UCSD-AML1 (cell line): ENCODE results near the gene CD9.
"Not testable (repeated sequence)": the region's sequence is repeated elsewhere in the genome, so short reads cannot be mapped to it uniquely, and the experiment has no call there.

ENCODE experiments used
- DNase-seq: peaks from one replicate; lab custom pipeline; 2025; ENCODE audit not compliant: unreplicated experiment; lab: John Stamatoyannopoulos, UW

CD9 gene

DNA sequence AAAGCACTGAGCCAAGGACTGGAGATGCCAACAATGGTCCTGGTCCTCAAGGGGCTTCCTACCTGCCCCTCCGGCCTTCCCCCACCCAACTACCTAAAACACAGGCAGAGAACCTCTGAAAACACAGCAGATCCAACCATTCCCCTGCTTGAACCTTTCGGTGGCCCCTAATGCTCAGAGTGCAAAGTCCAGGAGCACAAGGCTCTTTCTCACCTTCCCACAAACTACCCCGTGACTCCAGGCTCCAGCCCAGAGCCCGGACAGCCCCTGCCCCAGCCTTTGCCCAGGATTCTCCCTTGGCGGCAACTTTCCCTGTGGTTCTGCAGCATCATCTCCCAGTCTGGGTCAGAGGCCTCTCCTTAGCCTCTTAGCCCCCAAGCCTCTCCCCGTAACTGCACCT is 1.6 kb upstream of the CD9 start:
- DNase-seq: no peak

DNA sequence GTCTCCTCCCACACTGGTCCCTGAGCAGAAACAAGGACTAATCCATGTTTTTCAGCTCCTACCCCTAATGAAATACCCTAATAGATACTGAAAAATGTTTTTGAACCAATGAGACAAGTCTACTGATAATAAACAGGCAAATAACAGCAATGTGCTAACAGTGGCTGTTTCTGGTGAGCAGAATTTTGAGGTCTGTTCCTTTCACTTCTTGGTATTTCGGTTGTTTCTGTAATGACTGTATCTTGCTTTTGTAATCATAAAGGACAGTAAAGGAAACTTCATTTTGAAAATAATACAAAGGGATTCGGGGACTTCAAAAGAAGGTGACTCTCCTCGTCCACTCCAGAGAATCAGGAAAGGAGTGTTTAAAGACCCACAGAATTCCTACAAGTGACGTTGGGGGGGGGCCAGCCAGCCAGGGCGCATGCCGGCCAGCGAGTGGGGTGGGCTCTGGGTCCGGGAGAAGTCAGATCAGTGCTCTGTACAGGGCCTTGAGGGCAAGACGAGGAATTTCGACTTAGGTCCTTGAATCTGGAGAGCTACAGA is 1.1 kb upstream of the CD9 start:
- DNase-seq: no peak

DNA sequence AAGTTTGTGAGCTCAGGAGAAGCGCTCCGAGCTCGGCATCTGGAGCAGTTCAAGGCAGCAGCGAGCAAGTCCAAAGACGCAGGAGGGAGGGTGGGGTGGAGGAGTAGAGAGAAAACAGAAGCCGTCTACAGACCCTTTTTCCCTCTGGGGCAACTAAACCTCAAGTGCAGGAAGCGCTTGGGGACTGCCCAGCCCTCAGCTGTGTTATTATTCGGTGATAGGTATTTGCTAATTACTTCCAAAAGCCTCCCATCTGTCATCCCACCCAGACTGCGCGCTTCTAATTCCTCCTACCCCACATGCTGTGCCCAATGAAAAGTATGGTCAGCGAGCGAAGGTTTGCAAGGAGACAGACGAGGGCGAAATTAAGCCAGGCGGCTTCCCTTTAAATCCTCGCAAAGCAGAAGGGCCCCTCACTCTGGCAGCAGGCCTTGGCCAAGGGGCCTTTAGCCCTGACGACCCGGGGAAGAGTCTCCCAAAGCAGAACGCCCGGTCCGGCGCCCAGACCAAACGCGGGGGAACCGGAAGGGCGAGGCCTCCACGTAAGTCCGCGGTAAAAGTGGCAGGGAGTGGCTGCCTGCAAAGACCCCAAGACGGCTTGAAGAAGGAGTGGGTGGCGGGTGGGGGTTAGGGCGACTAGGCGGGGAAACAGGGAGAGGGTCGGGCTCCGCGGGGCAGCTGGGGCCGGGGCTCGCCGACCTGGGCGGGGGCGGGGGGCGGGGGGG is 507 bp upstream of the CD9 start:
- DNase-seq: no peak

DNA sequence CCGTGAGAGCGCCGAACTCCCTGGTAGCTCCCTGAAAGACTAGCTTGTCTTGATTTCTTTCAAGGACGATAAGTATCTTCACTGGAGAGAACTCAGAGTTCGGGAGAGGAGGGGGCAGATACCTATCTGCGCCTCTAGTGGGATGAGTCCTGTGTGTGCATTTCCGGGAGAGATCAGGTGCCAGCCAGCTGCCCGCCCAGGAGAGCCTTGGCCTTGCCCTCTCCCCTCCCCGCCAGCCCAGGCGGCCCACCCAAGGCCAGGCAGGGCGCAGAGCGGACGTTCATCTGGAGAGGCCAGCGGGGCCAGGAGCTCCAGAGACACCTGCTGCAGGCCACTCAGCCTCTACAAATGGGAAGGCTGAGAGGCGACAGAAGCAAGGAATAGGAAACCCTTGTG is 1.0 kb downstream of the CD9 start:
- DNase-seq: no peak

DNA sequence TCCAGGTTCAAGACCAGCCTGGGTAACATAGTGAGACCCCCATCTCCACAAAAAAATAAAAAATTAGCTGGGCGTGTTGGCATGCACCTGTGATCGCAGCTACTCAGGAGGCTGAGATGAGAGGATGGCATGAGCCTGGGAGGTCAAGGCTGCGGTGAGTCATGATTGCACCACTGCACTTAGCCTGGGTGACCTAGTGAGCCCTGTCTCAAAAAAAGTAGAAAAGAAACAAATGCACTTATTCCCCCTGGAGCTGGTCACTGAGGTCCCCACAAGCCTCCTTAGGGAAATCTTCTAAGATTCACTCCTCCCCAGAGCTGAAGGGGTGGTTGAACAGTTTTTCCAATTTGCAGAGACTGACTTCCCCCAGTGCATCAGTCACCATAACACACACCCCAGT is 1.6 kb downstream of the CD9 start:
- no peak for DNase-seq

DNA sequence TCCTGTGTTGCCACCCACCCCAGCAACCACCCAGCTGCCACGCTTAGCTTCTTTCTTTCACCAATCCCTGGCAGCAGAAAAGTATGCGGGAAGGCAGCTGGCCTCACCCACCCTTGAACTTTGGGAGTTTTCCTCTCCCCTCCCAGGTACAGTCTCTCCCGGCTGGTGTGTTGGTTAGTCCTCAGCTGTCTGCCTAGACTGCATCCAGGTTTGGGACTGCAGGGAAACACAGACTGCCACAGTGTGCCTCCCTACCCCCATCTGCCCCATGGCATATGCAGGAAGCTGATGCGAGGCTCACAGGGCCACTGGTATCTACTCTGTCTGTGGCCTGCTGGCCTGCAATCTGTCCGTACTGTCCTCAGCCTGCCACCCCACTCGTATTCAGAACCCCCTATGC is 2.1 kb downstream of the CD9 start:
- DNase-seq: no peak

DNA sequence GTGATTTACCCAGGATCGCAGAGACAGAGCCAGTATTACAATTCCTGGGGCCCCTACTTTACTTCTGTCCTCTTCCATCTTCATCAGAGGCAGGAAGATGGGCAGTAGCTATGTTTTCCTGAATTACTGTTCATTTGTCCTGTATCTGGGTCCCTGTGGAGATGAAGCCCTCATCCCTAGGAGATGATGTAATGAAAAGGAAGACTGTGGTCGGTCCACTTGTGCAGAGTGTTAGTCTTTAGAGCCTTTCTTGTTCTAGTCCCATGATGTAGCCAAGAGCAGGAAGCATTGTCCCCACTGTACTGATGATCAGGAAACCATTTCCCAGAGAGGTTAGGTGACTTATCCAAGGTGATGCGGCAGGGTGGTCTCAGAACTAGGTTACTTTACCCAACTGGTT is 2.6 kb downstream of the CD9 start:
- no peak for DNase-seq

DNA sequence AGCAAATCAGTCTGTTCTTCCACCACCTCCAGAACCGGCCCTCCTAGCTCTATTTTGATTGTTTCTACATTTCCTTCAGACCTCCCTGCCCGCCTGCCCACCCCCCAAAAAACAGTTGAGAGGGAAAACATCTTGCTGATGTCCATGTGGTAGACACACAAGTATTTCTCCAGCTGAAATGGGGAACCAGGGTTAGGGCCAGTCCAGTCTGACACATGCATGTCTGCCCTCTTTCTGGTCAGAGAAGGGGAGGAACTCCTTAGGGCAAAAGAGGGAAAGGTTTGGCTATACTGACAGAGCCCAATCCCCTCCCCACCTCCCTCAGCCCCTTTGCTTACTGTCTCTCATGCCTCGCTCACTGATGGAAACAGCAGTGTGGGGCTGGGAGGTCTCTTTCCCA is 3.4 kb downstream of the CD9 start:
- DNase-seq: no peak

DNA sequence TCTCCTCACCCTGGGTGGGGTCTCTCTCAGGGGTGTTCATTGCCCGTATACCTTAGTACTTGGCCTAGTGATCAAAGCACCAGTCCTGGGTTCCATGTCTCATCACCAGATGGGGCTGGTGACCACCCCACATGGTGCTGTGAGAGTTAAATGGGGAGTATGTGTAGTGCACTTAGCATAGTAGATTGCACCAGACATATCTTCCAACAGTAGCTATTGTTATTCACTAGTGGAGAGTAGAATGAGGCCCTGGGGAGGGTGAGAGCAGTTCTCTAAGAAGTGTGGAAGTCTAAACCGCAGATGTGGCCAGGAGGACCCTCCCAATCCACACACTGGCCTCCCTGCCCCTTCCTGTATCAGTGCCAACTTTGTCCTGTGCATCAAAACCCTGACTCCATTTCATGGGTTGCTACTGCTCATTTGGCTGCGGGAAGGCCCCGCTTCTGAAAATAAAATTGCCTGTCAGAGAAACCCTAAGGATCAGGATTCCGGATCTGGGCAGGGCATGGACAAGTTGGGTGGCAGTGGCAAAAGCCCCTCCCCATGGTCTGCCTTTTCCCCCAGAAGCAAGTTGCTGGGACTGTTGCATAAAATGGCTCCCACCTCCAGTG is 4.4 kb downstream of the CD9 start:
- DNase-seq: peak; percentile 66

DNA sequence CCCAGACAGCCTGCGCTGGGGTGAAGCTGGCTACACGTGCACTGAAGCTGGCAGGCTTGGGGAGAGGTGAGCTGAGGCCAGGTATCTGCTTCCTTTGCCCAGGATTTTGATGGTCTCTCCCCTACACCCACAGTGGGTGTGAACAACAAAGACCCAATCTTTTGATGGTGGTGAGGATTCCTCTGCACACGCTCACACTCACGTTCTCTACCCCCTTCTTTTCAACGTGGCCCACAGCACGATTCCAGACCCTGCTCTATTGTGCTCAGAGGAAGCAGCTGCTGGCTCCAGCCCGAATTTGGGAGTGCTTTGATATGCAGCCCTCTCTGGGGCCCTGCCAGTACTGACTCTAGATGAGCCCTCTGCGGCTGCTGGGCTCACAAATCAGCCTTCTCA is 4.9 kb downstream of the CD9 start:
- DNase-seq: no peak

DNA sequence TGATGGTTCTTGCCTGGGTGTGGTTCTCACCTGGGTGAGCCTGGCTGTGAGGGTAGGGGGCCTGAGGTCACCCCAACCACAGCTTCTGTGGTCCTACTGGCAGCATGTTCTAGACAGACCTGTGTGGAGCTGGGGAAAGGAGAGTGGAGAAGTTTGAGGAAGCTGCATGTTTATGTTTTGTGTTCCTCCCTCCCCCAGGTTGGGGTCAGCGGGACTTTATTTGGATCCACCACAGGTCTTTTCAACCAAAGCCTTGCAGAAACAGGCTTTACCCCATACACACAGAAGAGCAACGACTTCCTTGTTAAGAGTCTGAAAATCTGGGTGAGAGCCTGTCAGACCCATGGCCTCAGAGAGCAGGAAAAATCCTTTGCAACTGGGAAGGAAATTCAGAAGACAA is 5.6 kb downstream of the CD9 start:
- no peak for DNase-seq

DNA sequence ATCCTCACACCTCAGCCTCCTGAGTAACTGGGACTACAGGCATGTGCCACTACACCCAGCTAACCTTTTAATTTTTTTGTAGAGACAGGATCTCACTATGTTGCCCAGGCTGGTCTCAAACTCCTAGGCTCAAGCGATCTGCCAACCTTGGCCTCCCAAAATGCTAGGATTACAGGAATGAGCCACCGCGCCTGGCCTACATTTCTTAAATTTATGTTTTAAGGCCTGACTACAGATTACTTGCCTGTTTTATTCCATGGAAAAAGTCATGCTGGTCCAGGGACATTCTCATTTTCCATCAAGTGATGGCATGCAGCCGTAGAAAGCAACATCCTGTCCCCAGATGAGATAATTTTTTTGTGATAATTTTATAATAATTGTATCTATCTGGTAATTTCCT is 6.1 kb downstream of the CD9 start:
- no peak for DNase-seq

DNA sequence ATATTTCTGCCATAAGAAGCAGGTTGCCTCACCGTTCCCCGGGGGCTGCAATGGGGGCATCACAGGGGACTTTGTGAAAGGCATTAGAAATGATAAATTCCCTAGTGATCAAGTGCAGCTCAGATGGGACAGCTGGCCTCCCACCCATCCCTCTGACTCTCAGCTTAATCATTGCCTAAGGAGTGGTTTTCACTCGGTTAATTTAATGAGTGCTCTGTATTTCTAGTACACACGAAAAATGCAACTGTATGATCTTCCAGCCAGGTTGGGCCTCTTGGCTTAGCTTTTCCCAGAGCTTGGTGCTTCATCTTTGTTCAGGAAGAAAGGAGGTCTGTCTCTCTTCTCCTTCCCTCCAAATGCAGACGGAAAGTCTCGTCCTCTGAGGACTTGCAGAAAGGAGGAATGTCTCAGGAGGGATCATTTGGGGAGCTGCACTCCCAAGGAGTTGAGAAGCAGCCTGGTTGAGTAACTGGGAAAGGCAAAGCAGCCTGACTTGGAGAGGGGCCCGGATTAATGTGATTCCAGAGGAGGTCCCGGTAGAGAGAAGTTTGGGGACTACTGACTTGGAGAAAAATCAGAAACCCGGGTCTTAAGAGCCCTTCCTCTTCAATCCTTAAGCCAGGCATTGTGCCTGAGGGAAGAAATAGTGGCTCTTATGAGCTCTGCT is 7.2 kb downstream of the CD9 start:
- no peak for DNase-seq

DNA sequence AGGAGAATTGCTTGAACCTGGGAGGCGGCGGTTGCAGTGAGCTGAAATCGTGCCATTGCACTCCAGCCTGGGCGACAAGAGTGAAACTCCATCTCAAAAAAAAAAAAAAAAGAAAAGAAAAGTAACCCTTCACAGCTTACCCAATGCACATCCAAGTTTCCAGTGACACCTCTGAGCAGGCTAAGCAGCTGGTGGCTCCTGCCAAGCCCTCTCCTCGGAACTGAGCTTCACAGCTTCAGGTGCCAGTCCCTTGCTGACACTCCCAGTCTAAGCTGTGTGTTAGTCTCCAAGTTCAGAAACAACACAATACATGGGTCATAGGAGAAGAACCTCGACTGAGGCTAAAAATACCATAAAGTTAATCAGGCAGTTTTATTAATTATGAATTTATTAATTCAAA is 7.9 kb downstream of the CD9 start:
- DNase-seq: no peak

DNA sequence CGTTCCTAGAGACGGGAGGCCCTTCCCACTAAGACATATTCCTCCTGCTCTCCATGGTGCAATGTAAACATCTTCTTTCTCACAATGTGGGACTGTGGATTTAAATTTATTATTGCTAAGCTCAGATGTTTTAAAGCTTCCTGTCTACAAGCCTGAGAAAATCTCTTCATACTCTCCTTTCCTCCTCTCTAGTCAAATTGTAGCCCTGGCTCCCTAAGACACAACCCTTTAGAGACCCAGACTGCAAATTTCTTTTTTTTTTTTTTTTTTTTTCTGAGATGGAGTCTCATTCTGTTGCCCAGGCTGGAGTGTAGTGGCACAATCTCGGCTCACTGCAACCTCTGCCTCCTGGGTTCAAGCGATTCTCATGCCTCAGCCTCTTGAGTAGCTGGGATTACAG is 9.2 kb downstream of the CD9 start:
- DNase-seq: not testable (repeated sequence)

DNA sequence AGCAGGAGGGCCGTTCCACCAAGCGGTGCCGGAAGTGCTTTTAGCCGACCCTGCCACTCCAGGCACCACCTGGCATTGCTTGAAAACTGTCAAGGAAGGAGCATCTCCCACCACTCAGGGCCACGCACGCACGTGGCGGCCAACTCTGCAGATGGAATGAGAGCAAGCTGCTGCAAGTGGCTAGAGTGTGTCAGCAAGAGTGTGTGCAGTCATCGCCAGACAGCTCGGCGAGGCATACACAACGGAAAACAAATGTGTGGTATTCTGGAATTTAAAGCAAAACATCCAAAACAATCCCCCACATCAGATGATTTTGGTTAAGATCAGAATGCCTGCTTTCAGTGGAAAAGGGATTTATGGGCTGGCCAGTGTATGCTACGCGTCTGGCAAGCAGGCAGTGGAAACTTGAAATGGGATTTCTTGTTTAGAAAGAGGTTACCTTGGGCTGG is 11.2 kb downstream of the CD9 start:
- no peak for DNase-seq

DNA sequence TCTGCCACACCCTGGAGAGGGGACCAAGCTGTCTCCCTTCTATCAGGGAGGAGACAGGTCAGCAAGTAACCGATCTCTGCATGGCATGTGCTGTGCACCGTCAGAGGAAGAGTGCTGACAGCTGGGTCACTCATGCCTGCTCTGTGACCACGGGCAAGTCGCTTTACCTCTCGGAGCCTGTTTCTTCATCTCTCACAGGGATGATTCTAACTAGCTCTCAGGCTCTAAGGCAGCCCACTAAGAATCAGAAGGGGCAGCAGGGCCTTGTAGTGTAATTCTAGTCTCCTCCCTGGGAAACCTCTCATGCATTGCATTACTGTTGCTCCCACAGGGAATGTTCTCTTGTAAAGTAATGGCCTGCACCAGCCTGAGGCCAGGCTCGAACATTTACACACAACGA is 11.9 kb downstream of the CD9 start:
- no peak for DNase-seq

DNA sequence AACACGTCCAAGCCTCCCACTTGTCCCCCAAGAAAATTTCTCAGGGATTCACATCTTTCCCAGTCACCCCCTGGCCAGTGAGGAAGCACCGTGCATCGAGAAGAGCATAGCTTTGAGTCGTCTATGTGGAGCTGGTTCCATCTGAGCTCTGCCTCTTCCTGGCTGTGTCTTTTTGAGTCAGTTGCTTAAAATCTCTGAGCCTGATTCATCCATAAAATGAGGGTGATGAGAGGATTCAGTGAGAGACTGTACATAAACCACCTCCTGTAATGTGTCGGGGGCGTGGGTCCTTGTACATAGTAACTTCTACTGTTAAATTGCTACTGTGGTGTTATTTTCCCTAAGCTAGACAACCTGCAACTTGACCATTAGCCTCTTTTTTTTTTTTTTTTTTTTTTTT is 13.8 kb downstream of the CD9 start:
- no peak for DNase-seq

DNA sequence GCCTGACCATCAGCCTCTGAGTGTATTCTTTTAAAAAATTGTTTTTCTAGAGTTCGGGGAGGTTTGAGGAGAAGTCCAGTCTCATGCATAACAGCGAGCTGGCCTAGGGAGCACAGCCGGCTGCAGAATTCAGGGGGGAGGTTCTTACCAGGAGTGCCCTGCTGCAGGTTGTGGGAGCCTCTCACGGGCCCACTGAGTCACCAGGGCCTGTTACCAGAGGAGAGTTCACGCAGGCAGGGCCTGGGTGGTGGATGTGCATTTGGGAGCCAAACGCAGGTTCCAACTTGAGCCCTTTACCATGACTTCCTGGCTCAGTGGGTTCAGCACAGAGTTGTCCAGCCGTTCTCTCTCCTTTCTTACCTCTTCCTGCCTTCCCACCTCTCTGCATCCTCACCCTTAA is 14.4 kb downstream of the CD9 start:
- no peak for DNase-seq

DNA sequence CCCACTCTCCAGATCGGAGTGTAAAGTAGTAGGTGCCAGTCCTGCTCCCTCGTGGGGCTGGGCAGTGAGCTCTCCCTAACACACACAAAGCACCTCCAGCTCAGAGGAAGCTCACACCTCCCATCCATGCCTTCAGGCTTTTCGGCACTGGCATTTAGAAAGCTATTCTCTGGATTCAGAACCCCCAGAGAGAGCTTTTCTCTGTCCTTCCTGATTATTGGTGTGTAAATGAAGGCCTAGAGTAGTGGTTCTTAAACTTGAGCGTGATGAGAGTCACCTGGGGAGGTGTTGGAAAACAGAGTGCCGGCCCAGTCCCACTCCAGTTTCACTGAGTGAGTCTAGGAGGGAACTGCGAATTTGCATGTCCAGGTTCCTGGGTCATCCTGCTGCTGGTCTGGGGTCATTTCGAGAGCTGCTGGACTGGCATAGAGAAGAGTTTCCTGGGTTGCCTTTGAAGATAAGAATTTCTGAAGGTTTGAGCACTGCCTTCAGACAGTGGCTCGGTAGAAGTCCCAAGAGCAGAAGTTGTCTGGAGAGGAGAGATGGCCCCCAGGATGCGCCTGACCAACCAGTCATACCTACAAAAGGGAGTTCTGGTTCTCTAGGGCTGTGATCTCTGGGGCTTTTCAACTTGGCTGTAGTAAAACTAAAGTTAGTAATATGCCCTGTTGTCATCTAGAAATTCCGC is 15.1 kb downstream of the CD9 start:
- DNase-seq: no peak

DNA sequence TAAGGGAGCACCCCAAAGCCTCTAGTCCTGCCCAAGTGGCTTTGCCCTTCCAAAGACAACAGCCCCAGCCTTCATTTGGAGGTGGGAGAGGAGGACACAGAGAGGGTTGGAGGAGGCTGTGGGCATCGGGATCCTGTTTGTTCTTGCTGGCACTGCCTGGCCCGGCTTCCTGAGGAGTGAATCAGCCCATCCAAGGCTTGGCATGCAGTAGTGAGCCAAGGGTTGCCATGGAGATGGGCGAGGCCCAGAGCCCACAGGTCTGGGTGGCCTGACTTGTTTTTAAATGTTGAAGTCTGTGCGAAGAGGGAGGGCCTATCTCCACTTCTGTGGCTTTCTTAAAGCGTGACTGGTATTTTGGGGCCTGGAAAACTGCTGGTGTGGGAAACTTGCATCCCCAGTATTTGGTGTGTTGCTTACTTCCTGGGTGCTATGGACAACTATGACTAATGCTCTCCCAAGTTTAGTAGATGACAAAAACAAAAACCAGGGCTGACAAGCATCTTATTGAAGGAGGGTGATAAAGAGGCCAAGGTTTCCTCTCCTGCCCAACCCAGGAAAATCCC is 15.8 kb downstream of the CD9 start:
- DNase-seq: no peak
